ENCODE data around the gene ZNF335.

The ZNF335 gene

DNA sequence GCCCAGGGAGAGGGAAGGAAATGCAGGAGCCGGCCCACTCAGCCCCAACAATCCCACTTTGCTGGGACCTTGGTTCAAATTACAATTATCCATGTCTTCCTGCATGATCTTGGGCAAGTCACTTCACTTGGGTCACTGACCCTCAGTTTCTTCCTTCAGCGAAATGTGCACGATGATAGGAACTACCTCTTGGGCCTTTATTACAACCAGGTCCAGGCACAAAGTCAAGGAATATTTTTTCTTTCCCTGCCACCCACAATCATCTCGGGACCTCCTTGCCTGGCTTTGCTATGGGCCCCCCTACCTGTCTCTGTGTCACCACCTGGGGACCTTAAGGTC, 59.7 kb downstream of the ZNF335 start:
- Histone ChIP-seq H3K4me1 (ENCODE audit: control insufficient read depth, insufficient read depth, low read length) (peaks cover 5% of the 10 kb centered on the region), H3K36me3 (ENCODE audit: control insufficient read depth, insufficient read depth, low read length) (peaks cover 23% of the 10 kb centered on the region), H3K4me3 (ENCODE audit: low read depth, low read length) (peak overlapping the region; percentile 82), H3K9me3 (ENCODE audit: control insufficient read depth, insufficient read depth, low read depth, low read length) (no peaks in the 10 kb centered on the region), H3K27me3 (ENCODE audit: control insufficient read depth, insufficient read depth, low read length) (no peaks in the 10 kb centered on the region), H3K9ac (ENCODE audit: low read length) (peak overlapping the region; percentile 54), H3K27ac (ENCODE audit: low read depth, low read length) (no peak overlapping the region)

DNA sequence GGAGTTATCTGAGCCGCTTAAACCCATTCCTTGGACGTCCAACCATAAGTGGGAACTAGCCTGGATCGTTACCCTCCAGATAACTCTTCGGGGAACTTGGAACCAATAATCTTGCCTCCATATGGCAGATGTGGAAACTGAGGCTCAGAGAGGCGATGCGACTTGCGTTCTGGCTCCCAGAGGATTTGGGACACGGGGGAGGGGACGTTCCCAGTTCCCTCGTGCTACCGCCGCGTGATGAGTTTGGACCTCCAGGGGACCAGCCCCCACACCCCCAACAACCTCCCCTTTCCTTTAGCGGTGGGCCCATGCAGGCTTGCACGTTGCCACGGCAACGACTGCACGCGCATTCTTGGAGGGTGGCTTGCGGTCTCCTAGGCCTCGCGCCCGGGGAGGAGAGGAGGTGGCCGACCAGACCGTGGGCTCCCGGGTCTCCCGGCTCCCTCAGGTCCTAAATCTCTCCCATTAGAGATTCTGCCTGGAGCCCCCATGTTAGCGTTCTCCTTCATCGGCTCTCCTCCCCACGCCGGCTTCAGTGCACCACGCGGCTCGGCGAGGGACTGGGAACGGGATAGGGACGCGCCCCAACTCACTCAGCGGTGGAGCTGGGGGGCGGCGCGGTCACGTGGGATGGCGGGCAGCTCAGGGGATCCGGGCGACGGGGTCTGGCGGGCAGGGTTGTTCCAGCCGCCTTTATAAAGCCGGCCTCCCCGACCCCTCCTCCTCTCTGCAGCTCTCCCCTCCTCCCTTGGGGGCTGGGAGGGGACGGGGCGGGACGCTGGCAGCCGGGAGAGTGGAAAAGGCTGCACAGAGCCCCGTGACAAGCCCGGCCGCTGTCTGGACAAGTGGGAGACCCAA, 60.3 kb downstream of the ZNF335 start, which contains the start of gene PLTP:
TSS of gene PLTP (minus strand) at position 670 of the 858 bp plus-strand sequence. CDS start 703 bp downstream, outside the sequence.
- Histone ChIP-seq H3K27me3 (ENCODE audit: control insufficient read depth, insufficient read depth, low read length) (no peaks in the 10 kb centered on the region), H3K4me1 (ENCODE audit: control insufficient read depth, insufficient read depth, low read length) (peaks cover 5% of the 10 kb centered on the region), H3K27ac (ENCODE audit: low read depth, low read length) (peak within 1 kb of the TSS; percentile 70; the same call in 1 of the 2 replicates), H3K9ac (ENCODE audit: low read length) (peak within 1 kb of the TSS; percentile 85), H3K36me3 (ENCODE audit: control insufficient read depth, insufficient read depth, low read length) (peaks cover 25% of the 10 kb centered on the region), H3K9me3 (ENCODE audit: control insufficient read depth, insufficient read depth, low read depth, low read length) (no peaks in the 10 kb centered on the region), H3K4me3 (ENCODE audit: low read depth, low read length) (peak within 1 kb of the TSS; percentile 82)

DNA sequence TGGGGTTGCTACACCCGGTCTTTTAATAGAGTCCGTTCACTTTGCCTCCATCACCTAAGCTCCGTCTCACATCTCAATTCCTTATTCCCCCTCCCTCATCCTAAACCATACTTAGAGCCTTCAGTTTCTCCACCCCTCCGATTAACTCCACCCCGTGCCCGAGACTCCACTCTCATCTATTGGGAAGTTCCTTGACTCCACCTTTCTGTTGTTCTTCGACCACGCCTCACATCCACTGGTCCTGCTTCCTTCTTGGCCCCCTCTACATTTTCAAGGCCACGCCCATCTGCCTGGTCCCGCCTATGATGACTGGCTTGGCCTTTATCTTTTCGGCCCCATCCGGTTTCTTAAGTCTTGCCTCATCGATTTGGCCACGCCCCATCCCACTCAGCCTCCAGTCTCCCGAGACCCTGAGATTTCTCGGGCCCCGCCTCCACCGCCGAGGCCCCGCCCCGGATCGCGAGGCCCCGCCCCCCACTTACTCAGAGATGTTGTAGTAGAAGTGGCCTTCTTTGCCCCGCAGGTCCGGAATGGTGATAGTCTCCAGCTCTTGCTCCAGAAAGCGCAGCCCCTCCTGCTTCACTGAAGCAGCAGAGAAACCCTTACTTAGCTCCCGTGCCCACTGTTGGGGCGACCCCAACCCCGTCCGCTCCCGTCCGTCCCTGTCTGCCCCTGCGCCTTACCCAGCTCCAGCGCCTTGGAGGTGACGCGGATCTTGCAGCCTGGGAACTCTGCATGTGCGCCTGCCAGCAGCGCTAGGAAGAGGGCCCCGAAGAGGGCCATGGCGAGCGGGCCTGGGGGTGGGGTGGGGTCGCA, 61.1 kb downstream of the ZNF335 start:
- Histone ChIP-seq H3K27ac (ENCODE audit: low read depth, low read length) (0 out of 2 replicates have a peak overlapping the region, but pooled peaks have one; percentile 70), H3K27me3 (ENCODE audit: control insufficient read depth, insufficient read depth, low read length) (no peaks in the 10 kb centered on the region), H3K36me3 (ENCODE audit: control insufficient read depth, insufficient read depth, low read length) (peaks cover 32% of the 10 kb centered on the region), H3K9ac (ENCODE audit: low read length) (peak overlapping the region; percentile 85), H3K4me3 (ENCODE audit: low read depth, low read length) (peak overlapping the region; percentile 82), H3K4me1 (ENCODE audit: control insufficient read depth, insufficient read depth, low read length) (peaks cover 5% of the 10 kb centered on the region), H3K9me3 (ENCODE audit: control insufficient read depth, insufficient read depth, low read depth, low read length) (no peaks in the 10 kb centered on the region)

DNA sequence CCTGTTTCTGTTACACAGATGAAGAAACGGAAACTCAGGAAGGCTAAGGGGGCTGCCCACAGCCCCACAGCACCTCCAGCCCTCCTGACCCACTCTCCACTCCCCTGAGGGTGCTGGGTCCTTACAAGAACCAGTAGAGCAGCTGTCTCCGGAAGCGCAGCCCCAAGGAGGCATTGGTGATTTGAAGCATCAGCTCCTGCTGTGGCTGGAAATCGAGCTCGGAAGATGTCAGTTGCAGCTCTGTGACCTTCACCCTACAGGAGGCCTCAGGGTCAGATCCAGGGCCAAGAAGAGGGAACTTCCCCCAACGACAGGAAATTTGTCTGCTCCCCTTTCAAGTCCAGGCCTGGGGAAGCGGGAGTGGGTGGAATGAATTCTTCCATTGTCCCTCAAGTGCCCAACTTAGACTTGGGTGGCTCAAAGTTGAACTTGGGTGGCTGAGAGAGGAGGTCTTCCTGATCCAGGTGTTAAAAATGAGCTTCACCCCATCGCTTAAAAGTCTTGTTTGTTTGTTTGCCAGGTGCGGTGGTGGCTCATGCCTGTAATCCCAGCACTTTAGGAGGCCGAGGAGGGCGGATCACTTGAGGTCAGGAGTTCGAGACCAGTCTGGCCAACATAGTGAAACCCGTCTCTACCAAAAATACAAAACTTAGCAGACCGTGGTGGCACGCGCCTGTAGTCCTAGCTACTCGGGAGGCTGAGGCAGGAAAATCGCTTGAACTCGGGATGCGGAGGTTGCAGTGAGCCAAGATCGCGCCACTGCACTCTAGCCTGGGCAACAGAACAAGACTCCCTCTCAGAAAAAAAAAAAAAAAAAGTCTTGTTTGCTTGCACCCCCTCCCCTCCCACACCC, 62.0 kb downstream of the ZNF335 start:
- Histone ChIP-seq H3K27ac (ENCODE audit: low read depth, low read length) (no peak overlapping the region), H3K9ac (ENCODE audit: low read length) (no peak overlapping the region), H3K27me3 (ENCODE audit: control insufficient read depth, insufficient read depth, low read length) (no peaks in the 10 kb centered on the region), H3K4me3 (ENCODE audit: low read depth, low read length) (peak overlapping the region; percentile 38), H3K36me3 (ENCODE audit: control insufficient read depth, insufficient read depth, low read length) (peaks cover 40% of the 10 kb centered on the region), H3K9me3 (ENCODE audit: control insufficient read depth, insufficient read depth, low read depth, low read length) (no peaks in the 10 kb centered on the region), H3K4me1 (ENCODE audit: control insufficient read depth, insufficient read depth, low read length) (peaks cover 5% of the 10 kb centered on the region)

DNA sequence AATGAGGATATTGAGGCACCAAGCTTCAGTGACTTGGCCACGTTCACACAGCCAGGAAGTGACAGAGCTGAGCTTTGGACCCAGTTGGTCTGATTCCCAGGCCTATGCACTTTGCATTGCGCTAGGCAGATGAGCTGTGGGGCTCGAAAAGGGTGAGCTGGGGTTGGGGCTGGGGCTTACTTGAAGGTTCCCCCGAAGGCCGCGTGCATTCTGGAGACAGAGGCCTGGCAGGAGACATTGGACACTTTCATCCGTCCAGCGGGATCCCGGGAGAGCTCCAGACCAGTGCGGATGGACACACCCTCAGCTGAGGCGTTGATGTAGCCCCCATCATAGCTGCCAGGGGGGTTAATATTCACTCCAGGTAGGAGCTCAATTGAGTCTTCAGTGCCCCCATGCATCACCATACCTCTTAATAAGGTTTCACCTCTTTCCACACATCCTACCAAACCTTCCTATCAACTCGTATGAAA, 62.6 kb downstream of the ZNF335 start:
- Histone ChIP-seq H3K27ac (ENCODE audit: low read depth, low read length) (no peak overlapping the region), H3K9me3 (ENCODE audit: control insufficient read depth, insufficient read depth, low read depth, low read length) (no peaks in the 10 kb centered on the region), H3K4me3 (ENCODE audit: low read depth, low read length) (no peak overlapping the region), H3K27me3 (ENCODE audit: control insufficient read depth, insufficient read depth, low read length) (no peaks in the 10 kb centered on the region), H3K9ac (ENCODE audit: low read length) (no peak overlapping the region), H3K4me1 (ENCODE audit: control insufficient read depth, insufficient read depth, low read length) (peaks cover 5% of the 10 kb centered on the region), H3K36me3 (ENCODE audit: control insufficient read depth, insufficient read depth, low read length) (peaks cover 47% of the 10 kb centered on the region)

DNA sequence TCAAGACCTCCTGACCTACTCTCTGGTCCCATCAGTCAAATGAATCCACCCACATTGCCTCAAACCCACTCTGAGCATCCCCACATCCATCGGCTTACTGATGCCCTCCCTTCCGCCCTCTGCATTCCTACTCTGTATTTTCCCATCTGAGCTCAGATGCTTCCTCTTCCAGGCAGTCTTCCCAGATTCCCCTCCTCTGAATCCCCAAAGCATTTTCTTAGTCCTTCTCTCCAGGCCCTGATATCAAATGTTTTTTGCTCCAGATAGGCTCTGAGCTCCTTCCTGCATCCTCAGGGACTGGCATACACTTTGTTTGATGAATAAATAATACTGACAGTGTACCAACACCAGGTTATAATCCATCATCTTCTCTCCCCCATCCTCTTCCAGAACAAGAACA, 63.9 kb downstream of the ZNF335 start:
- Histone ChIP-seq H3K27ac (ENCODE audit: low read depth, low read length) (no peak overlapping the region), H3K36me3 (ENCODE audit: control insufficient read depth, insufficient read depth, low read length) (peaks cover 59% of the 10 kb centered on the region), H3K9ac (ENCODE audit: low read length) (no peak overlapping the region), H3K9me3 (ENCODE audit: control insufficient read depth, insufficient read depth, low read depth, low read length) (no peaks in the 10 kb centered on the region), H3K4me1 (ENCODE audit: control insufficient read depth, insufficient read depth, low read length) (peaks cover 5% of the 10 kb centered on the region), H3K4me3 (ENCODE audit: low read depth, low read length) (no peak overlapping the region), H3K27me3 (ENCODE audit: control insufficient read depth, insufficient read depth, low read length) (no peaks in the 10 kb centered on the region)

DNA sequence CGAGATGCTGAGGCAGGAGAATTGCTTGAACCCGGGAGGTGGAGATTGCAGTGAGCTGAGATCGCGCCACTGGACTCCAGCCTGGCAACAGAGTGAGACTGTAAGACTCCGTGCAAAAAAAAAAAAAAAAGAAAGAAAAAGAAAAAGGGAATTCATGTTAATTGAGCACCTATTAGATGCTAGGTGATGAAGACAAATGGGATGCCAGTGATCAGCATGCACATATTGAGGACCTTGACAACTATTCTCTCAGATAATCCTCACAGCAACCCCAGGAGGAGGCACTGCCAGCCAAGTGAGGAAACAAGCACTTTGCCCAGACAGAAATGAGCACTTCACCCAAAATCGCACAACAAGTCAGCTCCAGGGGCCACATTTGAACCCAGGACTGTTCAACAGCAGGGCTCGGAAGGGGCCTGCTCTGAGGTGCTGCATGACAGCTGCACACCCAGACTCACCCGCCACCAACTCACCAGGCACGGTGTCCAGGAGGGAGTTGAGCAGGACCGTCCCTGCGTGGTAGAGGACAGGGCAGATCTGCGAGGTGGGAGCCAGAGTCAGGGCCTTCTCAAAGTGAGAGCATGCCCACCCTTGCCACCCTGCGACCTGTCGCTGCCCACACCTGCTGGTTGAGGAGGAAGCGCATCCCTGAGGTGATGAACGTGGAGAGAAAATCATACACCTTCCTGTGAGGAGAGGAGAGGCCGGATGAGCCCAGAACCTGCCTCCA, 64.6 kb downstream of the ZNF335 start:
- Histone ChIP-seq H3K36me3 (ENCODE audit: control insufficient read depth, insufficient read depth, low read length) (peaks cover 65% of the 10 kb centered on the region), H3K4me3 (ENCODE audit: low read depth, low read length) (no peak overlapping the region), H3K9ac (ENCODE audit: low read length) (no peak overlapping the region), H3K9me3 (ENCODE audit: control insufficient read depth, insufficient read depth, low read depth, low read length) (no peaks in the 10 kb centered on the region), H3K27ac (ENCODE audit: low read depth, low read length) (no peak overlapping the region), H3K27me3 (ENCODE audit: control insufficient read depth, insufficient read depth, low read length) (no peaks in the 10 kb centered on the region), H3K4me1 (ENCODE audit: control insufficient read depth, insufficient read depth, low read length) (peaks cover 2% of the 10 kb centered on the region)

DNA sequence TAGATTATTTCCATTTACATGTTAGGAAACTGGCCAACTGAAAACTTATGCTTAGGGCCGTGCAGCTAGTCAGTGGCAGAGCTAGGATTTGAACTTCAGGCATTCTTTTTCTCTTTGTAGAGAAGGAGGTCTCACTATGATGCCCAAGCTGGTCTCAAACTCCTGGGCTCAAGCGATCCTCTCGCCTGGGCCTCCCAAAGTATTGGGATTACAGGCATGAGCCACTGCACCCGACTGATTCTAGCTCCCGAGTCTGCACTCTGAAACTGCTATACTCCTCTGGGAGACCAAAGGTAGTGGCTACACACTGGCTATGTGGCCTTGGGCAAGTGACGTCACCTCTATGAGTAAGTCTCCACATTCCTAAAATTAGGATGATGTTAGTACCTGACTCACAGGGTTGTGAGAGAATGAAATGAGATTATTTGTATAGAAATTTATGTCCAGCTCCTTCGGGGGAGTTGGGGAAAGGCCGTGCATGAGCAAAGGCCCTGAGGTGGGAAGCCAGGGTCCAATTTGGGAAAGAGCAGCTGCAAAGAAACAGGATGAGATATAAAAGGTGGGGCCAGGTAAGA, 66.4 kb downstream of the ZNF335 start:
- Histone ChIP-seq H3K4me1 (ENCODE audit: control insufficient read depth, insufficient read depth, low read length) (no peaks in the 10 kb centered on the region), H3K27ac (ENCODE audit: low read depth, low read length) (no peak overlapping the region), H3K27me3 (ENCODE audit: control insufficient read depth, insufficient read depth, low read length) (no peaks in the 10 kb centered on the region), H3K9me3 (ENCODE audit: control insufficient read depth, insufficient read depth, low read depth, low read length) (no peaks in the 10 kb centered on the region), H3K36me3 (ENCODE audit: control insufficient read depth, insufficient read depth, low read length) (peaks cover 80% of the 10 kb centered on the region), H3K9ac (ENCODE audit: low read length) (no peak overlapping the region), H3K4me3 (ENCODE audit: low read depth, low read length) (no peak overlapping the region)

DNA sequence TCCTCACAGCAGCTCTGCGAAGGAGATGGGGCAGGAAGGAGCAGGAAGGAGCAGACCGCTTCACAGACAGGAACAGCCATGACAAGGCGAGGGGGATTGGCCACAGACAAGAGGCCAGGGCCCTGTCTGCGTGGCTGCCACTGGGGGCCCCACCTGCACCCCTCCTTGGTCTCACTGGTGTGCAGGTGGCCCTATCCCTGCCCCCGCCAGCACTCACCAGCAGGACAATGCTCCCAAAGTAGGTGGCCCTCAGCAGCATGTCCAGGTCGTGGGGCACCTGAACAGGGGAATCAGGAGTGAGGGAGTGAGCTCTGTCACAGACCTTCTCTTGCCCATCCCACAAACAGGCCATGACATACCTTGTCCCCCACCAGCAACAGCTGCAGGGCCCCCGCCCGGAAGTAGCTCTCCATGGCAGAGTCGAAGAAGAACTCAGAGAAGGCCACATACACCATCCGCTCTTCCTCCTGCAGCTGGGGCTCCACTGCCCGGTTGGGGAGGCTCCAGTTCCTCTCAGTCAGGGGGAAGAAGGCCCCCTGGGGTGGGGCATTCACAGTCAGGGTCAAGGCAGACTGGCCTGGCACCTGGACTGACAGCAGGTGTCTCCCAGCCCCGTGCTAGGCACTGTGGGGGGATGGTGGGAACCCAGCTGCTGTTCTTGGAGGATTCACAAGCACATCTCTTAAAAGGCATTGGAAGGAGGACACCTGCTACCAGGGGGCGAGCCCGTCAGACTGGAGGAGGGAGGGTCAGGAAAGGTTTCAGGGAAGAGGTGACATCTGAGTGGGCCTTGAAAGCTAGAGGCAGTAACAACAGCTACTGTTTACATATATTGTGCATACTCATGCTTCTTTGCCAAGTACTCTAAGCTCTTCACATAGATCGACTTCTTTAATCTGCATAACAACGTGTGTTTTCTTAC, 67.2 kb downstream of the ZNF335 start:
- Histone ChIP-seq H3K4me1 (ENCODE audit: control insufficient read depth, insufficient read depth, low read length) (no peaks in the 10 kb centered on the region), H3K27ac (ENCODE audit: low read depth, low read length) (no peak overlapping the region), H3K27me3 (ENCODE audit: control insufficient read depth, insufficient read depth, low read length) (no peaks in the 10 kb centered on the region), H3K9me3 (ENCODE audit: control insufficient read depth, insufficient read depth, low read depth, low read length) (no peaks in the 10 kb centered on the region), H3K36me3 (ENCODE audit: control insufficient read depth, insufficient read depth, low read length) (peaks cover 84% of the 10 kb centered on the region), H3K9ac (ENCODE audit: low read length) (no peak overlapping the region), H3K4me3 (ENCODE audit: low read depth, low read length) (no peak overlapping the region)

Data from HUES6 (cell line).